Subcutaneous abdominal adipose tissue (tissue), 5 donors: ENCODE results near the gene HOXA4.

ENCODE experiments used
- H3K27ac ChIP-seq: one replicate; pipeline ENCODE4 v1.7.0; 2013; ENCODE audit warnings: low read depth, mild to moderate bottlenecking, inconsistent platforms, low read length, moderate library complexity
- H3K27me3 ChIP-seq, 5 donors: one replicate each; pipeline ENCODE4 v1.7.0; 2013; ENCODE audit warnings: low read length in 5 of 5, inconsistent platforms in 1 of 5; ENCODE audit not compliant: control insufficient read depth in 5 of 5, insufficient read depth in 4 of 5
- H3K36me3 ChIP-seq, 5 donors: one replicate each; pipeline ENCODE4 v1.7.0; 2013; ENCODE audit warnings: low read length in 5 of 5; ENCODE audit not compliant: control insufficient read depth in 5 of 5, insufficient read depth in 5 of 5
- H3K4me1 ChIP-seq, 5 donors: one replicate each; pipeline ENCODE4 v1.7.0; 2013; ENCODE audit warnings: low read length in 5 of 5, mild to moderate bottlenecking in 3 of 5, moderate library complexity in 1 of 5; ENCODE audit not compliant: control insufficient read depth in 5 of 5, insufficient read depth in 5 of 5
- H3K4me3 ChIP-seq, 5 donors: one replicate each; pipeline ENCODE4 v1.7.0; 2013; ENCODE audit warnings: low read length in 5 of 5, low read depth in 1 of 5
- H3K9ac ChIP-seq, 5 donors: one replicate each; pipeline ENCODE4 v1.7.0; 2013; ENCODE audit warnings: low read length in 5 of 5, mild to moderate bottlenecking in 4 of 5, moderate library complexity in 3 of 5
- H3K9me3 ChIP-seq, 5 donors: one replicate each; pipeline ENCODE4 v1.7.0; 2013; ENCODE audit warnings: low read length in 5 of 5; ENCODE audit not compliant: control insufficient read depth in 5 of 5
- donor health status: healthy.
- donor health status: healthy.
- donor health status: healthy.
- donor health status: healthy.
- donor health status: healthy.

Gene HOXA4

GRCh38 chr7:27141137-27141922 is 10.8 kb upstream of the HOXA4 start:
- H3K9ac ChIP-seq, result peak overlapping the region; percentile 48 to 79 (median 76)
- peaks cover 2 to 91% (median 86%) of the 10 kb centered on the region in 5 donors for H3K4me1 ChIP-seq
- no peaks in the 10 kb centered on the region for H3K9me3 ChIP-seq
- peak overlapping the region; percentile 69 to 84 (median 75) for H3K4me3 ChIP-seq
- H3K36me3 ChIP-seq, result peaks cover 4 to 27% (median 16%) of the 10 kb centered on the region in 5 donors
- H3K27me3 ChIP-seq, result no peaks in the 10 kb centered on the region
- peak overlapping the region; percentile 95 for H3K27ac ChIP-seq

GRCh38 chr7:27140126-27140857 is 9.7 kb upstream of the HOXA4 start:
- Histone ChIP-seq H3K9ac (peak overlapping the region in 3 of 5 donors; percentile 28 to 66 (median 56)), H3K36me3 (peaks cover 9 to 19% (median 12%) of the 10 kb centered on the region in 5 donors), H3K27me3 (no peaks in the 10 kb centered on the region), H3K9me3 (no peaks in the 10 kb centered on the region), H3K4me3 (peak overlapping the region in 4 of 5 donors; percentile 4 to 43 (median 12)), H3K4me1 (peaks cover 4 to 91% (median 88%) of the 10 kb centered on the region in 5 donors), H3K27ac (peak overlapping the region; percentile 95)

- Histone ChIP-seq H3K9me3 (no peaks in the 10 kb centered on the region), H3K4me3 (peak overlapping the region in 4 of 5 donors; percentile 4 to 43 (median 10)), H3K27me3 (no peaks in the 10 kb centered on the region), H3K36me3 (peaks cover 4 to 13% (median 9%) of the 10 kb centered on the region in 5 donors), H3K9ac (peak overlapping the region in 3 of 5 donors; percentile 28 to 66 (median 64)), H3K4me1 (peaks cover 4 to 91% (median 89%) of the 10 kb centered on the region in 5 donors), H3K27ac (peak overlapping the region; percentile 95)
These were observed 9.0 kb upstream of the HOXA4 start for GRCh38 chr7:27139334-27140125.

- Histone ChIP-seq H3K27me3 (no peaks in the 10 kb centered on the region), H3K4me1 (peaks cover 6 to 91% (median 89%) of the 10 kb centered on the region in 5 donors), H3K27ac (peak overlapping the region; percentile 95), H3K36me3 (peaks cover 0 to 9% (median 4%) of the 10 kb centered on the region in 5 donors), H3K9me3 (no peaks in the 10 kb centered on the region), H3K9ac (peak overlapping the region in 3 of 5 donors; percentile 10 to 66 (median 64)), H3K4me3 (no peak overlapping the region)
These were observed 8.4 kb upstream of the HOXA4 start for GRCh38 chr7:27138985-27139333.

- Histone ChIP-seq H3K27ac (peak overlapping the region; percentile 95), H3K9ac (peak overlapping the region in 2 of 5 donors; percentile 10 to 66), H3K36me3 (peaks cover 0 to 9% (median 4%) of the 10 kb centered on the region in 5 donors), H3K4me1 (peaks cover 6 to 93% (median 90%) of the 10 kb centered on the region in 5 donors), H3K4me3 (no peak overlapping the region), H3K27me3 (no peaks in the 10 kb centered on the region), H3K9me3 (no peaks in the 10 kb centered on the region)
These were observed 7.9 kb upstream of the HOXA4 start for GRCh38 chr7:27138472-27138871.

GRCh38 chr7:27137640-27138315 is 7.2 kb upstream of the HOXA4 start:
- no peak overlapping the region for H3K4me3 ChIP-seq
- no peaks in the 10 kb centered on the region for H3K27me3 ChIP-seq

GRCh38 chr7:27134392-27134791 is 3.8 kb upstream of the HOXA4 start:
- no peaks in the 10 kb centered on the region for H3K27me3 ChIP-seq
- H3K9me3 ChIP-seq, result no peaks in the 10 kb centered on the region
- peak overlapping the region; percentile 95 for H3K27ac ChIP-seq
- H3K4me3 ChIP-seq, result no peak overlapping the region
- peak overlapping the region in 1 of 5 donors; percentile 54 for H3K9ac ChIP-seq
- peaks cover 0 to 5% (median 0%) of the 10 kb centered on the region in 5 donors for H3K36me3 ChIP-seq
- H3K4me1 ChIP-seq, result peaks cover 4 to 86% (median 74%) of the 10 kb centered on the region in 5 donors

More at GRCh38 chr7:27137640-27138315, 7.2 kb upstream of the HOXA4 start:
- Histone ChIP-seq H3K9ac (peak overlapping the region in 3 of 5 donors; percentile 25 to 58 (median 56)), H3K27ac (peak overlapping the region; percentile 95), H3K4me1 (peaks cover 6 to 97% (median 88%) of the 10 kb centered on the region in 5 donors), H3K9me3 (no peaks in the 10 kb centered on the region), H3K36me3 (peaks cover 0 to 9% (median 4%) of the 10 kb centered on the region in 5 donors)

- Histone ChIP-seq H3K4me1 (peaks cover 4 to 86% (median 74%) of the 10 kb centered on the region in 5 donors), H3K27ac (peak overlapping the region; percentile 95), H3K36me3 (peaks cover 0 to 5% (median 3%) of the 10 kb centered on the region in 5 donors), H3K9me3 (no peaks in the 10 kb centered on the region), H3K9ac (peak overlapping the region in 1 of 5 donors; percentile 54), H3K4me3 (peak overlapping the region in 1 of 5 donors; percentile 25), H3K27me3 (no peaks in the 10 kb centered on the region)
These were observed 3.1 kb upstream of the HOXA4 start for GRCh38 chr7:27133409-27134231.
